CD4-positive, alpha-beta T cell treated with Interleukin-15 for 4 hours (primary cell): Measurements from ENCODE around the gene ZNF791.
A peak's percentile ranks its signal among the peaks of the same experiment; 100 is the strongest.
"Not testable (repeated sequence)": the region's sequence is repeated elsewhere in the genome, so short reads cannot be mapped to it uniquely, and the experiment has no call there.

Source experiments
- DNase-seq: peaks from one replicate; pipeline ENCODE4 v3.0.0-alpha.2; 2020; ENCODE audit warnings: low spot score

ZNF791 gene

GRCh38 chr19:12629215-12629614 is 18.5 kb downstream of the ZNF791 start:
- DNase-seq = no peak

- DNase-seq = no peak
These were observed 25.9 kb downstream of the ZNF791 start for GRCh38 chr19:12636631-12637030.

DNA sequence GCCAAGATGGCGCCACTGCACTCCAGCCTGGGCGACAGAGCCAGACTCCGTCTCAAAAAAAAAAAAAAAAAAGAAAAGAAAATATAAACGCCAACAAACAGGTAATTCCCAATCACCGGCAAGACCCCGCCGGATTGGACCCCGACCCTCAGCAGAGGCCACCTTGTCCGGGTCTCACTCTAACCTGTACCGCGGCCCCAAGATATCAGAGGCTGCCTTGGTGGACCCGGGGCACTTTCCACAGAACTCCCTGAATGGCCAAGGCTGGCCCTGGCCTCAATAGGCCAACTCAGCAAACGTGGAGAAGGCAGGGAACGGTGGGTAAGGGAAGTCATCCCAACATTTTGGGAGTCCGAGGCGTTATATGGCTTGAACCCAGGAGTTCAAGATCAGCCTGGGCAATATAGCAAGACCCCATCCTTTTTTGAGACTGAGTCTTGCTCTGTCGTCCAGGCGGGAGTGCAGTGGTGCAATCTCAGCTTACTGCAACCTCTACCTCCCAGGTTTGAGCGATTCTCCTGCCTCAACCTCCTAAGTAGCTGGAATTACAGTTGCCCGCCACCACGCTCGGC is 28.0 kb downstream of the ZNF791 start:
- DNase-seq = no peak

GRCh38 chr19:12639901-12640613 is 29.3 kb downstream of the ZNF791 start:
- DNase-seq = peak; percentile 89

DNA sequence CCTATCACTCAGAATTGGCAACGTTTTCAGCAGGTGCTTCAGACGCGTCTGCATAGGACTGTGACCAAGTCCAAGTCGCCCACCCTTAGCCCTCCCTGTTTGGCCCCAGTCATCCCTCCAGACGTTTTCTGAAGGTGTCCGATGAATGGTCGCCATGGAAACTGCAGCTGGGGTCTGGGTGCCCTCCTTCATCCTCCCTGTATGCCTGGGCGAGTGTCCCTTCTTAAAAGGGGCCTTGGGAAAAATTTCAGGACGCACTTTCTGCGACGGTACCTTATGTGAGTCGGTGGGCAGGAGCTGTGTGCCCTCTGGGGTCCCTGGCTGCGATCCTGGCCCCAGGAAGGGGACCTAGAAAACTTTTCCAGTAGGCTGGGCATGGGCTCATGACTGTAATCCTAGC is 30.7 kb downstream of the ZNF791 start:
- no peak for DNase-seq

GRCh38 chr19:12642506-12642905 is 31.8 kb downstream of the ZNF791 start:
- DNase-seq = no peak

DNA sequence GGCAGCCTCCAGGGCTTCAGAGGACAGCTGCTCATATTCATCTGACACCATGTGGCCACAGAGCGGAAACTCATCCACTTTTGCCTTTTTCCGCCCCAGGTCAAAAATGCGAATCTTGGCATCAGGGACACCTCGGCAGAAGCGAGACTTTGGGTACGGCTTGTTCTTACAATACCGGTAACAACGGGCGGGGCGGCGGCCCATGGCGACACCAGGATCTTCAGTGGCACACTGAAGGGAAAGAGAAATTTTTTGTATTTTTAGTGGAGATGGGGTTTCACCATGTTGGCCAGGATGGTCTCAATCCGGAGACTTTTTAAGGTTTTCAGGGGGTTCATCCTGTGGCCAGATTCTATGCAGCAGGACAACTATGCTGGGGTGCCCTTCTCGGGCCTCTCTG is 33.0 kb downstream of the ZNF791 start:
- DNase-seq = not testable (repeated sequence)

DNA sequence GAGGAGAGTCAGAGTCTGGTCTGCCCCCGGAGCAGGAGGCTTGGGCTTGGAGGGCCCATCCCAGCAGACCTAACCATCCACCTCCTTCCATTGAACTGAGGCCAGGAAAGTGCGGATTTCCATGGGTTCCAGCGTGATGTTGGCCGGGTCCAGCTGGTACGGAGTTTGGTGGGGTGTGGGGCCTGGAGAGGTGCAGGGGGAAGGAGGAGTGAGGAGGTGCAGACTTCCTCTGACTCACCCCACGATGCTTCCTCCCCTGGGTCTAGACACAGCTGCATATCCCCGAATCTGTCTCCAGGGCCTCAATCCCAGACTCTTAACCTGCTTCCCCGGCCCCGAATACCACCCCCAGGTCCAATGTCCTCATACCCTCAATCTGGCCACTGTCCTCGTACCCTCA is 35.8 kb downstream of the ZNF791 start:
- no peak for DNase-seq

GRCh38 chr19:12647047-12647446 is 36.3 kb downstream of the ZNF791 start:
- no peak for DNase-seq

GRCh38 chr19:12647490-12648071 is 36.9 kb downstream of the ZNF791 start:
- no peak for DNase-seq

DNA sequence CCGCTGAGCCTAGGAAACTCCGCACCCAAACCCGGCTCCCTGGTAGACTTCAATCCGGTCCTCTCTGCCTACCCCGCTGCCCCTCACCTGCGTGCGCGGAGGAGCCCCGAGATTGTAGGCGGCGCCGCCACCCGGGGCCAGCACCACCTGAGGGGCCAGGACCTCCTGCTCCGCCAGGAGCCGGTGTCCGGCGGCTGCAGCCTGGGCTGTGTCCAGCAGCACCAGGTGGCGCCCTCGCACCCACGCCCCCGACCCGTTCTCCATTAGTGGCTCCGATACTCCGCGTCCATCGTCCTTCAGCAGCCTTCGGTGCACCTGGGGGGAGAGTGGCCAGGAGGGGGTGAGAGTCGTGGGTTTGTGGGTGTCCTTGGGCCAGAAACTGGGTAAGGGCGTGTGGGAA is 37.4 kb downstream of the ZNF791 start:
- no peak for DNase-seq

- no peak for DNase-seq
These were observed 39.2 kb downstream of the ZNF791 start for GRCh38 chr19:12649941-12650340.

GRCh38 chr19:12652219-12652618 is 41.5 kb downstream of the ZNF791 start:
- no peak for DNase-seq

DNA sequence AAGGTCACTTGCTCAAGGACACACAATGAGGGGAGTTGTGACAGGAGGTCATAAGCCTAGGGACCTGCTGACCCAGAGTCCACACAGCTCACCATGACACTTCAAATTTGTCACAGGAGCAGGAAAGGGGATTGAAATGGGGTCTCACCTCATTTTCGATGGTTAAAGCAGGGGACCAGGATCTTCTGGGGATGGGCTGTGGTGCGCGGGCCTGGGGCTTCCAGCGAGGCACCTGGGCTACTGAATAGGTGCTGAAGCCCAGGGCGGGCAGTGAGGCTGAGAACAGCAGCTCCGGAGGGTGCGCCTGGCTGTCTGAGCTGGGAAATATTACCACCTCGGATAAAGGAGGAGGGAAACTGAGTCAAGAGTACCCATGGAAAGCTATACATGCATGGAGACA is 44.8 kb downstream of the ZNF791 start:
- DNase-seq = no peak

- DNase-seq = no peak
These were observed 46.3 kb downstream of the ZNF791 start for GRCh38 chr19:12656899-12657571.

DNA sequence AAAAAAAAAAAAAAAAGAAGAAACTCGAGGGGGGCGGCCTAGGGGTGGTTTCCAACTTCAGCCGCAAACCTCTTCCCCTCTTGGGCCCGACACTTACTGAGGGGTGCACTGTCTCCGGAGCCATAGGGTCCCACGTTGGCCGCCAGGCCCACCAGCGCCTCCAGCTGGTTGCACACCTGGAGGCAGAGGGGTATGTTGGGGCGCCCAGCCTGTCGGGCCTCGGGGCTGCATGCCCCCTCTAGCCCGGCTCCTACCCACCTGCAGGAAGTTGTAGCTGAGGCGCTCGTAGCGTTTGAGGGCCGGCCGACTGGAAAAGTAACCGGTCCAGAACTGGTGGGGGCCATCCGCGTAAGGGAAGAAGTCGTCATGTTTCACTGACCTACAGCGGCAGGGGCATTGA is 47.2 kb downstream of the ZNF791 start:
- no peak for DNase-seq

DNA sequence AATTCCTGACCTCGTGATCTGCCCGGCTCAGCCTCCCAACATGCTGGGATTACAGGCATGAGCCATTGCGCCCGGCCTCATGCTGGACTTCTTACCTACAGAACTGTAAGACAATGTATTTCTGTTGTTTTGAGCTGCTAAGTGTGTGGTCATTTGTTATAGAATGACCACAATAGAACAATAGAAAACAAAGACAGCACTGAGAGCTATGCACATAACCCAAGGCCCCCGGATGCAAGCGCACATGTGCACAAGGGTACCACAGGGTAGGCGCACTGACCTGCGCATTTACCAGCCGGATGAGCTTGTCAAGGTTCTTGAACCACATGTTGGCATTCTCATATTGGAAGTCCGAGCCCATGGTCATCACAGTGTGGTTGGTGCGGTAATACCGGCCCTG is 50.3 kb downstream of the ZNF791 start:
- no peak for DNase-seq

GRCh38 chr19:12664406-12665280 is 53.9 kb downstream of the ZNF791 start:
- DNase-seq = no peak

DNA sequence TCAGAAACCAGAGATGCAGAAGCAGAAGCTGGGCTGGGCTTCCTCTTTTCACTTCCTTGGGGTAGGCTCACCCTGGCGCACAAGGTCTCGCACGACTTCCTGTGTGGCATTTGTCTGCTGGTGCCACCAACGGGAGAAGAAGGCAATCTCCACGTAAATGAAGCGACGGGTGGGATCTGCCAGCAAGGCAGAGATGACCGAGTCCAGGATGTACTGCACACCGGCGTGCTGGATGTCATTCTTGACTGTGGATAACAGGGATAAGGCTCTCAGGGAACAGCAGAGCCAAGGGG is 54.5 kb downstream of the ZNF791 start:
- peak; percentile 59 for DNase-seq

GRCh38 chr19:12665671-12666264 is 55.0 kb downstream of the ZNF791 start:
- no peak for DNase-seq

DNA sequence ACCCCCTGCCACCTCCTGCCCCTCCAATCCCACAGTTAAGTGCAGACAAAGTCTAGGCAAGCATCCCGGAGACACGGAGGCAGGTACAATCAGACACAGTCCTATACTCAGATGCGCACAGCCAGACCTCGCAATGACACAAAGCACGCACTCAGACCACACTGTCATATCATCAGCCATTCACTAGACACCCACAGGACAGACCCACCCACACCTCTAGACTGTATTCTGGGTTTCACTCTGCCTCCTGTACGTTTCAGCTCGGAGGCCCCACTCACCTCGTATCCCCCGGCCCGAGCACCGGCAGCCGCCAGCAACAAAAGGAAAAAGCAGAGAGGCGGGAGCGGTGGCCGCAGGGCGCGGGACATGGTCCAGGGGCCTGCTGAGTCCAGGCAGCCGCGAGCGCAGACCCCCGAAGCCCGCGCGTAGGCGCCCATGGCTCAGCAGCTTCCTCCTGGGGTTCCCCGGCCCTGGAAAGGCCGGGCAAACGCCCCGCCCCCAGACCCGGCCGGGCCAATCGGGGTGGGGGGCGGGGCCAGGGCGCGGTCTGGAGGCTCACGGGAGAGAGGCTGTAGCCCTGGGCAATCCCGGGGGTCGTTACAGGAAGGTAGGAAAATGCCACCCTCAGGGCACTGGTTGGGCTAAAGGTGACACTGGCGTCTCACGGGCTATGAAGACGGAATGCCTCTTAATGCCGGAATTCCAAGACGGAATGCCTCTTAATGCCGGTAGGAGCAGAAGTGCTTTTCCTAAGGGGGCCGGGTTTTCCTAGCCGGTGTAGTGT is 55.7 kb downstream of the ZNF791 start, which contains the start of the genes MAN2B1 and WDR83:
MAN2B1 (minus strand) TSS at position 478 of the 784 bp plus-strand sequence; CDS start at position 437, 41 bp downstream.
WDR83 (plus strand) TSS at position 543 of the 784 bp plus-strand sequence. CDS start 2,984 bp downstream, outside the sequence.
- DNase-seq = peak; percentile 70
